NCI-H446 (cell line): ENCODE measurements around the gene ZNF189.
"Not testable (repeated sequence)": the region's sequence is repeated elsewhere in the genome, so short reads cannot be mapped to it uniquely, and the experiment has no call there.

ENCODE experiments used
- DNase-seq, 2 experiments: peaks; one replicate each; lab custom pipeline; 2025; lab: John Stamatoyannopoulos, UW

ZNF189 gene

DNA sequence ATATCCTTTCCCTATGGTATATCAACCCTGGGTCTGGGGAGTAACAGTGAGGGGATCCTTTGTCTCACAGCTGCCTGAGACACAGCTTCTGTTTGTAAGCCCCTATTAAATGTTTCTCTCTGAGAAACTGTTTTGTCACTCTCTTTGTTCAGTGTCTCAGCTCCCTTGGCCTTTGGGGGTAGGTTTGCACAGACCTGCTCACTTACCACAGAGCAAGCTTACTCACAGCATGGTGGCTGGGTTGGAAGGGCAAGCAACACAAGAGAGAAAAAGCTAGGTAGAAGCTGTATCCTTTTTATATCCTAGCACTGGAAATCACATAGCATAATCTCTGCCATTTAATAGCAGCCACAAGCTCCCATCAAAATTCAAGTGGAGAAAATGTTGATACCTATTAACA lies 18.4 kb upstream of the ZNF189 start:
- no peak for DNase-seq

- DNase-seq, result no peak
Measured at GRCh38 chr9:101381118-101381517, 17.5 kb upstream of the ZNF189 start.

GRCh38 chr9:101381833-101382342 lies 16.8 kb upstream of the ZNF189 start:
- no peak for DNase-seq

DNA sequence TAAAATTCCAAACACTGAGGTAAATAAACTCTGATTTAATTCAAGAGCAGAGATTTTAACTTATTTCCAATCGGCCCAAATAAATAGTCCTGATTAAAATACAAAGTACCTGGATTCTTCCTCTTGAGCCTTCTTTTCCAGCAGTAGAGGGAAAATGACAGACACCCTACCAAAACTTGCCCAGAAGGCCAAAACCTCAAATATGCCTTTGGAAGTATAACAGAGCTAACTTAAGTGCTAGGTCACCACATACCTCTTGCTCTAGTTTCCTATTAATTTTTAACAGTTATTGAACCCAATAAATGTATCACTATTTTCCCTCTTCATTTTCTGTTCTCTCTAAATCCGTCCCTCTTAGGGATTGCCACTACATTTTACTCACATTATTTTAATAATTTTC lies 15.3 kb upstream of the ZNF189 start:
- no peak for DNase-seq

- DNase-seq, result not testable (repeated sequence)
Measured at GRCh38 chr9:101384873-101385536, 13.6 kb upstream of the ZNF189 start, which contains the start of gene BAAT. Gene BAAT, minus strand, starts transcription at chr9:101385006. Its CDS starts 13,602 bp downstream, at chr9:101371404.

DNA sequence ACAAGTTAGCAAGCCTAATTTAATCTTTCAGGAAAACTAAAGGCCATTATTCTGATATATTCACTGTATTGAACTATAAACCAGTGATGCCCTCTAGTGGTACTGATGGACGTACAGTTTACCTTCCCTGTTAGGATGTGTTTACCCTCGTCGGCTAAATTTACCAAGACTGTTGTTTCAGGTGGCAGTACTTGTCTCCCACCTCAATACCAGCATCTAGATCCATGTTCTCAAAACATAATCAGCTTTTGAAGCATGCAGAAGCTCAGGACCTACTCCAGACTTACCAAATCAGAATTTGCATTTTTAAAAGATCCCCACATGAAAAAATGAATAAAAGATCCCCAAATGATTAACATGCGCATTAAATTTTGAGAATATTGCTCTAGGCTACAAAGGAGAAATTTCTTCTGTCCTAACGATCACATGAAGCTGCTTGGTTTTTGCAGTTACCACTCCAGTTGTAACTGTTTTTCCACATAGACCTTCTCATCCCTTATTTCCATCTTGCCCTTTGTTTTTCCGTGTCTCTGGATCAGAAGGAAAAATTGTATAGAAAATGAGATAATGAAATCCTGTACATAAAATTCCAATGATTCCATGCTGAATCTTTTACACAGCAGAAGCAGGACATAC lies 10.7 kb upstream of the ZNF189 start:
- DNase-seq, result peak; percentile 5 to 69

GRCh38 chr9:101388507-101388993 lies 10.1 kb upstream of the ZNF189 start:
- DNase-seq, result peak in 1 of 2 experiments; percentile 3

GRCh38 chr9:101393135-101393534 lies 5.5 kb upstream of the ZNF189 start:
- DNase-seq, result no peak

DNA sequence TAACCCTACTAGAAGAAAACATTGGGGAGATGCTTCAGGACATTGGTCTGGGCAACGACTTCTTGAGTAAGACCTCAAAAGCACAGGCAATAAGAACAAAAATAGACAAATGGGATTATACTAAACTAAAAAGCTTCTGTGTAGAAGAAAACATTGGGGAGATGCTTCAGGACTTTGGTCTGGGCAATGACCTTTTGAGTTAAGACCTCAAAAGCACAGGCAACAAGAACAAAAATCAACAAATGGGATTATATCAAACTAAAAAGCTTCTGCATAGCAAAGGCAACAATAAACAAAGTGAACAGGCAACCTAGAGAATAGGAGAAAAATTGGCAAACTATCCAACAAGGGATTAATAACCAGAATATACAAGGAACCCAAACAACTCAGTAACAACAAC lies 4.0 kb upstream of the ZNF189 start:
- DNase-seq, result no peak

GRCh38 chr9:101397746-101398067 lies 944 bp upstream of the ZNF189 start:
- no peak for DNase-seq

- DNase-seq, result peak in 1 of 2 experiments; percentile 2
Measured at GRCh38 chr9:101398930-101399642, 435 bp downstream of the ZNF189 start.

GRCh38 chr9:101399643-101399970 lies 956 bp downstream of the ZNF189 start:
- DNase-seq, result no peak

GRCh38 chr9:101400120-101400519 lies 1.5 kb downstream of the ZNF189 start:
- peak in 1 of 2 experiments; percentile 1 for DNase-seq

GRCh38 chr9:101403516-101404285 lies 5.0 kb downstream of the ZNF189 start:
- no peak for DNase-seq

DNA sequence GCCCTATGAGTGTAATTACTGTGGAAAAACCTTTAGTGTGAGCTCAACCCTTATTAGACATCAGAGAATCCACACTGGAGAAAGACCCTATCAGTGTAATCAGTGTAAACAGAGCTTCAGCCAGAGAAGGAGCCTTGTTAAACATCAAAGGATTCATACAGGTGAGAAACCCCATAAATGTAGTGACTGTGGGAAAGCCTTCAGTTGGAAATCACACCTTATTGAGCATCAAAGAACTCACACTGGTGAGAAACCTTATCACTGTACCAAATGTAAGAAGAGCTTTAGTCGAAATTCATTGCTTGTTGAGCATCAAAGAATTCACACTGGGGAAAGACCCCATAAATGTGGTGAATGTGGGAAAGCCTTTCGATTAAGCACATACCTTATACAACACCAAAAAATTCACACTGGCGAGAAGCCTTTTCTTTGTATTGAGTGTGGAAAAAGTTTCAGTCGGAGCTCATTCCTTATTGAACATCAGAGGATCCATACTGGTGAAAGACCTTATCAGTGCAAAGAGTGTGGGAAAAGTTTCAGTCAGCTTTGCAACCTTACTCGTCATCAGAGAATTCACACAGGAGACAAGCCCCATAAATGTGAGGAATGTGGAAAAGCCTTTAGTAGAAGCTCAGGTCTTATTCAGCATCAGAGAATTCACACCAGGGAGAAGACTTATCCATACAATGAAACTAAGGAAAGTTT lies 9.9 kb downstream of the ZNF189 start:
- DNase-seq, result no peak

DNA sequence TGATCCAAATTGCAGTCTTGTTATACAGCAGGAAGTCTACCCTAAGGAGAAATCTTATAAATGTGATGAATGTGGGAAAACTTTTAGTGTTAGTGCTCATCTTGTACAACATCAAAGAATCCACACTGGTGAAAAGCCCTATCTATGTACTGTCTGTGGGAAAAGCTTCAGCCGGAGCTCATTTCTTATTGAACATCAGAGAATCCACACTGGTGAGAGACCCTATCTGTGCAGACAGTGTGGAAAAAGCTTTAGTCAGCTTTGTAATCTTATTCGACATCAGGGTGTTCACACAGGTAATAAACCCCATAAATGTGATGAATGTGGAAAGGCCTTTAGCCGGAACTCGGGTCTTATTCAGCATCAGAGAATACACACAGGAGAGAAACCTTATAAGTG lies 10.4 kb downstream of the ZNF189 start:
- no peak for DNase-seq

GRCh38 chr9:101414839-101415238 lies 16.2 kb downstream of the ZNF189 start:
- no peak for DNase-seq

DNA sequence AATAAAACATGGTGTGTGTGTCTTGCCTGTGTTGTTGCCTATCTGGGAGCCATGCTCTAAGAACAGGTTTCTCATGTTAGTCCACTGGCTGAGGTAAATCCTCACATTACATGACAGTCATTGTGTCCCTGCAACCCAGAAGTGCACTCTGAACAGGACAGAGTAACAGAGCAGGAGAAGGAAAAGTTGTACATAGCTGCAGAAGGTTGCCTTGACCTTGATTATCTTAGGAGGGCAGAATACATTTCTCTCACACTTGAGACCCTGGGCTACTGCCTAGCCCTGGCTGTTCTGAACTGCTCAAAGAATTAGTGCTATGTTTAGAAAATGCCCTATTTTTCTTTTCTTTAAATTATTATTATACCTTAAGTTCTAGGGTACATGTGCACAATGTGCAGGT lies 16.9 kb downstream of the ZNF189 start:
- no peak for DNase-seq

DNA sequence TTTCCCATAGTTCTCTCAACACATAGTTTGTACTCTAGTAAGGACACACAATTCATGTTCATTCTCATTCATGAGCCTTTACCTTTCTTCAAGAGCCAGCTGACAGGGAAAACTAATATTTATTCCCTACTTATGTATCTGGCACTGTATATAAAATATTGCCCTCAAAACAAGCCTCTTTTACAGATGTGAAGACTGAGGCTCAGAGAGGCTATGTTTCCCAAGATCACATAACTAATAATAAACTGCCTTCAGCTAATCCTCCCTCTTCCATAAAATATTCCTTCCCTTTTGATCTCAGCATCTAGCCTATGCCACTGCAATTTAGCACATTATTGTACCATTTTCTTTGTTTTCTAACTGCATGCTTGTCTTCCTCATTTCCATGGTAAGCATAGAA lies 18.7 kb downstream of the ZNF189 start:
- DNase-seq, result no peak

DNA sequence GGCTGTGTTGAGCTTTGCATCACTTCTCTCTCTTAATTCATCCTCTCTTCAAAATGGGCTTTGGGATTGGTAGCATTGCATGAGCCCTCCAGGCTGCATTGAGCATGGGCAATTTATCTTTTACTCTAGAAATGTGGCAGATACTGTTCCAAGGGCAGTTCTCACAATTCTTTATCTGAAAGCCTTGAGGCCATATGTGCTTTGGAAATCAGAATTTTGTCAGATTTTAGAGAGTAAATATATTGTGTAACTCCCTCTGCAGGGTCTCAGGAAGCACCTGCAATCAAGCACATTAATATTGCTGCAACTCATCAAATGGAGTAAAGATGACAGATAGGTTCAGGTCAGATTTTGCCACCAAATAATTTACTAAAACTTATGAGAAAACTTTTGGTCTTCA lies 19.3 kb downstream of the ZNF189 start:
- no peak for DNase-seq
